ENCODE data around the gene TRMT61A. TPM values are rescaled to one million over a fixed set of nuclear protein-coding genes. Genes with fewer than 3 reads are reported as not detected.

The TRMT61A gene
- total and polyA plus RNA-seq, 8 donors: 5.5 to 39.7 (median 15.9) TPM

- H3K4me1 ChIP-seq: peaks cover 50 to 96% (median 78%) of the 10 kb centered on the region in 4 donors
- no peaks in the 10 kb centered on the region for H3K9me3 ChIP-seq
- no peaks in the 10 kb centered on the region for H3K27me3 ChIP-seq
- no peak for DNase-seq
- WGBS, 5 donors: 85 to 96% (median 91%) methylated on average over 5 to 11 of the region's 11 CpGs
- intact Hi-C loops (cut with DNase I; ENCODE audit: low total_unique reads): no loop called here
- peak overlapping the region in 1 of 5 donors; percentile 83 for H3K27ac ChIP-seq
- TF ChIP-seq, protein P1, sequence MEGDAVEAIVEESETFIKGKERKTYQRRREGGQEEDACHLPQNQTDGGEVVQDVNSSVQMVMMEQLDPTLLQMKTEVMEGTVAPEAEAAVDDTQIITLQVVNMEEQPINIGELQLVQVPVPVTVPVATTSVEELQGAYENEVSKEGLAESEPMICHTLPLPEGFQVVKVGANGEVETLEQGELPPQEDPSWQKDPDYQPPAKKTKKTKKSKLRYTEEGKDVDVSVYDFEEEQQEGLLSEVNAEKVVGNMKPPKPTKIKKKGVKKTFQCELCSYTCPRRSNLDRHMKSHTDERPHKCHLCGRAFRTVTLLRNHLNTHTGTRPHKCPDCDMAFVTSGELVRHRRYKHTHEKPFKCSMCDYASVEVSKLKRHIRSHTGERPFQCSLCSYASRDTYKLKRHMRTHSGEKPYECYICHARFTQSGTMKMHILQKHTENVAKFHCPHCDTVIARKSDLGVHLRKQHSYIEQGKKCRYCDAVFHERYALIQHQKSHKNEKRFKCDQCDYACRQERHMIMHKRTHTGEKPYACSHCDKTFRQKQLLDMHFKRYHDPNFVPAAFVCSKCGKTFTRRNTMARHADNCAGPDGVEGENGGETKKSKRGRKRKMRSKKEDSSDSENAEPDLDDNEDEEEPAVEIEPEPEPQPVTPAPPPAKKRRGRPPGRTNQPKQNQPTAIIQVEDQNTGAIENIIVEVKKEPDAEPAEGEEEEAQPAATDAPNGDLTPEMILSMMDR (IDR thresholded peaks at IDR 0.05): no peak
- no peak for TF ChIP-seq POLR2AphosphoS5 (IDR thresholded peaks at IDR 0.05)
- no peak for TF ChIP-seq EP300 (IDR thresholded peaks at IDR 0.05)
- TF ChIP-seq POLR2A (IDR thresholded peaks at IDR 0.05): no peak
- H3K36me3 ChIP-seq: peaks cover 5 to 58% (median 47%) of the 10 kb centered on the region in 4 donors
- peak overlapping the region in 1 of 4 donors; percentile 100 for H3K4me3 ChIP-seq
Observed at GRCh38 chr14:103530831-103531230, 1.8 kb downstream of the TRMT61A start.

GRCh38 chr14:103531421-103532215 lies 2.6 kb downstream of the TRMT61A start:
- peaks cover 5 to 62% (median 53%) of the 10 kb centered on the region in 4 donors for H3K36me3 ChIP-seq
- TF ChIP-seq POLR2AphosphoS5 (IDR thresholded peaks at IDR 0.05) (no peak), POLR2A (IDR thresholded peaks at IDR 0.05) (no peak), EP300 (IDR thresholded peaks at IDR 0.05) (no peak)
- TF ChIP-seq, protein P1 (IDR thresholded peaks at IDR 0.05): no peak
- WGBS, 5 donors: 87 to 89% (median 88%) methylated on average over 15 of the region's 15 CpGs
- no peak overlapping the region for H3K4me3 ChIP-seq
- peaks cover 45 to 89% (median 70%) of the 10 kb centered on the region in 4 donors for H3K4me1 ChIP-seq
- peak overlapping the region in 1 of 5 donors; percentile 83 for H3K27ac ChIP-seq
- H3K9me3 ChIP-seq: no peaks in the 10 kb centered on the region
- intact Hi-C loops (cut with DNase I; ENCODE audit: low total_unique reads): no loop called here
- no peak for DNase-seq
- no peaks in the 10 kb centered on the region for H3K27me3 ChIP-seq

GRCh38 chr14:103532216-103533136 lies 3.5 kb downstream of the TRMT61A start:
- Histone ChIP-seq H3K4me3 (no peak overlapping the region), H3K4me1 (peaks cover 45 to 81% (median 64%) of the 10 kb centered on the region in 4 donors), H3K36me3 (peaks cover 5 to 62% (median 53%) of the 10 kb centered on the region in 4 donors), H3K27ac (peak overlapping the region in 4 of 5 donors; percentile 73 to 83 (median 78)), H3K9me3 (no peaks in the 10 kb centered on the region), H3K27me3 (no peaks in the 10 kb centered on the region)
- TF ChIP-seq, protein P1 (IDR thresholded peaks at IDR 0.05): no peak
- TF ChIP-seq EP300 (IDR thresholded peaks at IDR 0.05): no peak
- no peak for TF ChIP-seq POLR2A (IDR thresholded peaks at IDR 0.05)
- TF ChIP-seq POLR2AphosphoS5 (IDR thresholded peaks at IDR 0.05): no peak
- WGBS, 5 donors: 83 to 91% (median 86%) methylated on average over 21 to 32 of the region's 32 CpGs
- DNase-seq: no peak
- intact Hi-C loops (cut with DNase I; ENCODE audit: low total_unique reads): no loop called here

Data from stomach (tissue), 9 donors.